Measurements from ENCODE around the gene TMEM63A.
A peak's percentile ranks its signal among the peaks of the same experiment; 100 is the strongest.

DNA sequence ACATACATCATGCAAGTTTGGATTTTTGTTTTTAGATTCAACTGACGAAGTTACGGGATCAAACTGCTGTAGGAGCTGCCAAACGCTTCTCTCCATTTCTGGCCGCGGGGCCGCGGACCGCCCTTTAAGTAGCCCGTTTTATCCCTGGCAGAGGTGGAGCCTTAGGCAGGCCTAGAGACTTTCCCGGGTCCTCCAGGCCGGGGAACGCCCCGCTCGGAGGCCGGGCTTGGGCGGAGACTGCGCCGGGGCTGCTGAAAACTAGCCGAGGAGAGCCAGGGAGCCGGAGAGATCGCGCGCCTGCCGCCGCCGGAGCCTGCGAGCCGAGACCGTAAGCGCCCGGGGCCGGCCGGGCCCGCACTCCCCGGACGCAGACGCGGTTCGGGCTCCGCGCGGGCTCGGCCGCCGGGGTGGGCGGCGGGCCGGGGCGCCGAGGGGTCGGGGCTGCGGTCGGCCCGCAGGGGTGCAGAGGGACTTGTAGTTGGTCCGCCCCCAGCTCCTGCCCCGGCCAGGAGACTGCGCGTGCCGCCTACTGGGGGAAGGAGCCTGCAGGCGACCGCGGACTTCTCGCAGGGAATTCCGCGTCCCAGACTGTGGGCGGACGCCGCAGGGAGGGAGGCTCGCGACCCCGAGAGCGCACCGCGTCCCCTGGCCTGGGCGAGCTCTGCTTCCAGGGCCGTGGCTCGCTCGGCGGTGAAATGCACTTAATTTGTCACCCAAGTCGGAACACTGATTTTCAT is 72.2 kb downstream of the TMEM63A start, which contains the start of gene EPHX1:
- TF ChIP-seq, protein P1, sequence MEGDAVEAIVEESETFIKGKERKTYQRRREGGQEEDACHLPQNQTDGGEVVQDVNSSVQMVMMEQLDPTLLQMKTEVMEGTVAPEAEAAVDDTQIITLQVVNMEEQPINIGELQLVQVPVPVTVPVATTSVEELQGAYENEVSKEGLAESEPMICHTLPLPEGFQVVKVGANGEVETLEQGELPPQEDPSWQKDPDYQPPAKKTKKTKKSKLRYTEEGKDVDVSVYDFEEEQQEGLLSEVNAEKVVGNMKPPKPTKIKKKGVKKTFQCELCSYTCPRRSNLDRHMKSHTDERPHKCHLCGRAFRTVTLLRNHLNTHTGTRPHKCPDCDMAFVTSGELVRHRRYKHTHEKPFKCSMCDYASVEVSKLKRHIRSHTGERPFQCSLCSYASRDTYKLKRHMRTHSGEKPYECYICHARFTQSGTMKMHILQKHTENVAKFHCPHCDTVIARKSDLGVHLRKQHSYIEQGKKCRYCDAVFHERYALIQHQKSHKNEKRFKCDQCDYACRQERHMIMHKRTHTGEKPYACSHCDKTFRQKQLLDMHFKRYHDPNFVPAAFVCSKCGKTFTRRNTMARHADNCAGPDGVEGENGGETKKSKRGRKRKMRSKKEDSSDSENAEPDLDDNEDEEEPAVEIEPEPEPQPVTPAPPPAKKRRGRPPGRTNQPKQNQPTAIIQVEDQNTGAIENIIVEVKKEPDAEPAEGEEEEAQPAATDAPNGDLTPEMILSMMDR (IDR thresholded peaks at IDR 0.05): peak in 2 of 6 experiments; percentile 33 to 43
- TF ChIP-seq POLR2A (IDR thresholded peaks at IDR 0.05): peak; percentile 89 to 99
